ENCODE data around the gene GSAP. TPM values are rescaled to one million over a fixed set of nuclear protein-coding genes. Genes with fewer than 3 reads are reported as not detected.
"Not testable (repeated sequence)": the region's sequence is repeated elsewhere in the genome, so short reads cannot be mapped to it uniquely, and the experiment has no call there.

GSAP gene
- total and polyA plus RNA-seq, 2 donors (not counting 1 experiment from before 2014, with no cell fraction given): 4.4 to 21.5 TPM

DNA sequence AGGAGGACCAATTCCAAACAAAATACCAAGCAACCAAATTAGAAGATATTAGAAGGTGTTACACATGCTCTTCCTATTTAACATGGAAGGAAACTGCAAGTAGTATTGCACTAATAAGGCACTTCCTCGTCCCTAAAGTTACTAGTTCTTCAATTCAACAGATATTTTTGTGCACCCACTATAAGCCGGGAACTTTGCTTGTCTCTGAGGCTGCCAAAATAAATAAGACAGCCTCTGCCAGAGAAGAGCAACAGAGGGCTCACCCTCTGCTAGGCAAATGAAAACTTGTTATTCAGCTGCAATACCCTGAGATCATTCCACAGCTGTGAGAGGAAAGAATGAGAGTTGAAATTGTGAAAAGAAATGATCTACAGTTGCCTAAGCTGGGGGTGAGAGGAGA, 37.4 kb upstream of the GSAP start:
- TF ChIP-seq, protein P1, sequence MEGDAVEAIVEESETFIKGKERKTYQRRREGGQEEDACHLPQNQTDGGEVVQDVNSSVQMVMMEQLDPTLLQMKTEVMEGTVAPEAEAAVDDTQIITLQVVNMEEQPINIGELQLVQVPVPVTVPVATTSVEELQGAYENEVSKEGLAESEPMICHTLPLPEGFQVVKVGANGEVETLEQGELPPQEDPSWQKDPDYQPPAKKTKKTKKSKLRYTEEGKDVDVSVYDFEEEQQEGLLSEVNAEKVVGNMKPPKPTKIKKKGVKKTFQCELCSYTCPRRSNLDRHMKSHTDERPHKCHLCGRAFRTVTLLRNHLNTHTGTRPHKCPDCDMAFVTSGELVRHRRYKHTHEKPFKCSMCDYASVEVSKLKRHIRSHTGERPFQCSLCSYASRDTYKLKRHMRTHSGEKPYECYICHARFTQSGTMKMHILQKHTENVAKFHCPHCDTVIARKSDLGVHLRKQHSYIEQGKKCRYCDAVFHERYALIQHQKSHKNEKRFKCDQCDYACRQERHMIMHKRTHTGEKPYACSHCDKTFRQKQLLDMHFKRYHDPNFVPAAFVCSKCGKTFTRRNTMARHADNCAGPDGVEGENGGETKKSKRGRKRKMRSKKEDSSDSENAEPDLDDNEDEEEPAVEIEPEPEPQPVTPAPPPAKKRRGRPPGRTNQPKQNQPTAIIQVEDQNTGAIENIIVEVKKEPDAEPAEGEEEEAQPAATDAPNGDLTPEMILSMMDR (conservative IDR thresholded peaks at IDR 0.05 in 1 of 2, IDR thresholded peaks at IDR 0.05 in 1 of 2; ENCODE audit: low read depth in 1 of 2, low read length in 2 of 2): no peak
- TF ChIP-seq EZH2 (IDR thresholded peaks at IDR 0.05; ENCODE audit: low read length, missing control alignments): no peak
- Histone ChIP-seq H3K4me3 (replicated peaks in 1 of 4; ENCODE audit: control extremely low read depth in 1 of 4, insufficient read depth in 1 of 4, low read depth in 3 of 4, low read length in 4 of 4) (no peak overlapping the region), H3K9me3 (ENCODE audit: control insufficient read depth, insufficient read depth, low read depth, low read length) (no peaks in the 10 kb centered on the region), H3K27me3 (ENCODE audit: control insufficient read depth, insufficient read depth, low read length) (no peaks in the 10 kb centered on the region), H3K9ac (ENCODE audit: insufficient read depth, low read length) (no peak overlapping the region), H3K27ac (ENCODE audit: insufficient read depth, low read length) (no peak overlapping the region), H3K79me2 (ENCODE audit: control insufficient read depth, insufficient read depth, low read length) (no peaks in the 10 kb centered on the region), H2AFZ (ENCODE audit: low read length) (no peak overlapping the region), H3K4me2 (ENCODE audit: extremely low read depth, insufficient read depth, low read length) (peak overlapping the region; percentile 38), H4K20me1 (ENCODE audit: control insufficient read depth, extremely low read depth, insufficient read depth, low read length) (no peaks in the 10 kb centered on the region), H3K36me3 (ENCODE audit: control insufficient read depth, insufficient read depth, low read length) (no peaks in the 10 kb centered on the region), H3K4me1 (ENCODE audit: control insufficient read depth, extremely low read depth, insufficient read depth, low read length) (peaks cover 8% of the 10 kb centered on the region)
- peak; percentile 37 to 77 for DNase-seq (ENCODE audit: low read depth in 2 of 2)

DNA sequence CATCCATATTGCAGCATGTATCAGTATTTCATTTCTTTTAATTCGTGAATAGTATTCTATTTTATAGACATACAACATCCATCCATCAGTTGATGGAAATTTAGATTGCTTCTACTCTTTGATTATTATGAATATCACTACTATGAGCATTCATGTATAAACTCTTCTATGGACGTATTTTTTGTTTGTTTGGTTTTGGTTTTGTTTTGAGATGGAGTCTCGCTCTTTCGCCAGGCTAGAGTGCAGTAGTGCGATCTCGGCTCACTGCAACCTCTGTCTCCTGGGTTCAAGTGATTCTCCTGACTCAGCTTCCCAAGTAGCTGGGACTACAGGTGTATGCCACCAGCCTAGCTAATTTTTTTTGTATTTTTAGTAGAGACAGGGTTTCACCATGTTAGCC, 35.8 kb upstream of the GSAP start:
- H3K36me3 ChIP-seq (ENCODE audit: control insufficient read depth, insufficient read depth, low read length); H3K4me2 ChIP-seq (ENCODE audit: extremely low read depth, insufficient read depth, low read length); H2AFZ ChIP-seq (ENCODE audit: low read length); H3K79me2 ChIP-seq (ENCODE audit: control insufficient read depth, insufficient read depth, low read length); H3K9ac ChIP-seq (ENCODE audit: insufficient read depth, low read length); H4K20me1 ChIP-seq (ENCODE audit: control insufficient read depth, extremely low read depth, insufficient read depth, low read length); DNase-seq (ENCODE audit: low read depth in 2 of 2); H3K4me3 ChIP-seq (replicated peaks in 1 of 4; ENCODE audit: control extremely low read depth in 1 of 4, insufficient read depth in 1 of 4, low read depth in 3 of 4, low read length in 4 of 4); H3K9me3 ChIP-seq (ENCODE audit: control insufficient read depth, insufficient read depth, low read depth, low read length); H3K27ac ChIP-seq (ENCODE audit: insufficient read depth, low read length); H3K4me1 ChIP-seq (ENCODE audit: control insufficient read depth, extremely low read depth, insufficient read depth, low read length); H3K27me3 ChIP-seq (ENCODE audit: control insufficient read depth, insufficient read depth, low read length): not testable (repeated sequence)

DNA sequence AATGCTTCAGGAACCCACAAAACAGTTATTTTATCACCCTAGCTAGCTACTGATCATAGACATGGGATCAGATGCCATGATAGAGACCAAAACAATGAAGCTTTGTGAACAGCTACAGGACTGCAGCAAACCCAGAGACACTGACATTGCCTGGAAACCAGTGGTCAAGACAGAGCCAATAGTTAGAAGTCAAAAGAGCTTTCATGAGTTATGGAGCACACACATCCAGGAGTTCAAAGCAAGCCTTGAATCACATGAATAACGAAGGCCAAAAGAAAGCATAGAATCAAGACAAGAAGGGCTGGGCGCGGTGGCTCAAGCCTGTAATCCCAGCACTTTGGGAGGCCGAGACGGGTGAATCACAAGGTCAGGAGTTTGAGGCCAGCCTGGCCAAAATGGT, 34.5 kb upstream of the GSAP start:
- Histone ChIP-seq H3K9ac (ENCODE audit: insufficient read depth, low read length) (no peak overlapping the region), H3K27me3 (ENCODE audit: control insufficient read depth, insufficient read depth, low read length) (no peaks in the 10 kb centered on the region), H3K9me3 (ENCODE audit: control insufficient read depth, insufficient read depth, low read depth, low read length) (no peaks in the 10 kb centered on the region), H3K27ac (ENCODE audit: insufficient read depth, low read length) (no peak overlapping the region), H2AFZ (ENCODE audit: low read length) (no peak overlapping the region), H3K4me1 (ENCODE audit: control insufficient read depth, extremely low read depth, insufficient read depth, low read length) (peaks cover 8% of the 10 kb centered on the region), H4K20me1 (ENCODE audit: control insufficient read depth, extremely low read depth, insufficient read depth, low read length) (no peaks in the 10 kb centered on the region), H3K4me2 (ENCODE audit: extremely low read depth, insufficient read depth, low read length) (no peak overlapping the region), H3K36me3 (ENCODE audit: control insufficient read depth, insufficient read depth, low read length) (no peaks in the 10 kb centered on the region), H3K4me3 (replicated peaks in 1 of 4; ENCODE audit: control extremely low read depth in 1 of 4, insufficient read depth in 1 of 4, low read depth in 3 of 4, low read length in 4 of 4) (no peak overlapping the region), H3K79me2 (ENCODE audit: control insufficient read depth, insufficient read depth, low read length) (no peaks in the 10 kb centered on the region)
- no peak for DNase-seq (ENCODE audit: low read depth in 2 of 2)
- TF ChIP-seq EZH2 (IDR thresholded peaks at IDR 0.05; ENCODE audit: low read length, missing control alignments): no peak
- TF ChIP-seq, protein P1 (conservative IDR thresholded peaks at IDR 0.05 in 1 of 2, IDR thresholded peaks at IDR 0.05 in 1 of 2; ENCODE audit: low read depth in 1 of 2, low read length in 2 of 2): no peak

Data from fibroblast of lung (primary cell).